IMR-90 (cell line): ENCODE data around the gene RNF144B. TPM values are rescaled to one million over a fixed set of nuclear protein-coding genes. Genes with fewer than 3 reads are reported as not detected.

Experiments
- ATAC-seq: fragments of 200-7000 bp; cut with Tn5 transposase; 2 replicates; pipeline ENCODE4 v1.9.1; 2020; ENCODE audit warnings: low read depth, mild to moderate bottlenecking, moderate library complexity
- BruUV-seq: library from RNA; stranded (reverse); fragments of 400-500 nt; replicated peaks from 2 replicates; lab custom pipeline; 2021; lab: Mats Ljungman, UMichigan
- CTCF ChIA-PET: fragments of 300-600 bp; formaldehyde crosslinking; extraction: SDS; loops from one replicate; lab custom pipeline; 2021; ENCODE audit warnings: antibody characterized with exemption; lab: Yijun Ruan, JAX
- POLR2A ChIA-PET: fragments of 300-600 bp; sonication (Branson Sonifier 250); formaldehyde crosslinking; loops from one replicate; lab custom pipeline; 2022; ENCODE audit warnings: antibody characterized with exemption; ENCODE audit not compliant: unreplicated experiment; lab: Charles Lee
- DNase-seq: peaks from one replicate; pipeline ENCODE4 v3.0.0; 2013
- H2AFZ ChIP-seq: replicated peaks from 2 replicates; pipeline ENCODE3; 2013; ENCODE audit warnings: low read length, mild to moderate bottlenecking; ENCODE audit not compliant: poor library complexity
- H2AK5ac ChIP-seq: 2 replicates; pipeline ENCODE4 v1.6.1; 2013; ENCODE audit warnings: low read depth, low read length, inconsistent platforms
- H2AK9ac ChIP-seq: replicated peaks from 2 replicates; pipeline ENCODE3; 2013; ENCODE audit warnings: mild to moderate bottlenecking, low read depth, low read length, moderate library complexity; ENCODE audit not compliant: poor library complexity
- H2BK120ac ChIP-seq: 2 replicates; pipeline ENCODE4 v1.6.1; 2013; ENCODE audit warnings: low read depth, low read length, inconsistent platforms
- H2BK15ac ChIP-seq: 3 replicates; pipeline ENCODE4 v1.6.1; 2013; ENCODE audit warnings: low read depth, low read length, inconsistent platforms
- H2BK20ac ChIP-seq: 2 replicates; pipeline ENCODE4 v1.6.1; 2013; ENCODE audit warnings: low read depth, mild to moderate bottlenecking, inconsistent platforms, low read length, moderate library complexity
- H2BK5ac ChIP-seq: 2 replicates; pipeline ENCODE4 v1.6.1; 2013; ENCODE audit warnings: mild to moderate bottlenecking, low read depth, low read length, inconsistent platforms; ENCODE audit not compliant: poor library complexity, severe bottlenecking
- H3K14ac ChIP-seq: replicated peaks from 2 replicates; pipeline ENCODE4 v1.6.1; 2013; ENCODE audit warnings: low read depth, low read length, inconsistent platforms
- H3K18ac ChIP-seq: 2 replicates; pipeline ENCODE4 v1.6.1; 2013; ENCODE audit warnings: low read depth, low read length, control low read depth
- H3K23ac ChIP-seq: 2 replicates; pipeline ENCODE4 v1.6.1; 2013; ENCODE audit warnings: low read depth, low read length, inconsistent platforms
- H3K27ac ChIP-seq: 2 replicates; pipeline ENCODE4 v1.5.1; 2013; ENCODE audit warnings: mild to moderate bottlenecking, control low read depth, low read length; ENCODE audit not compliant: insufficient read depth
- H3K27me3 ChIP-seq: 2 replicates; pipeline ENCODE4 v1.6.1; 2013; ENCODE audit warnings: low read length; ENCODE audit not compliant: control insufficient read depth, insufficient read depth
- H3K36me3 ChIP-seq: 2 replicates; pipeline ENCODE4 v1.6.1; 2013; ENCODE audit warnings: low read length, mixed read lengths; ENCODE audit not compliant: control insufficient read depth, insufficient read depth
- H3K4ac ChIP-seq: 2 replicates; pipeline ENCODE4 v1.6.1; 2013; ENCODE audit warnings: low read depth, low read length, inconsistent platforms
- H3K4me1 ChIP-seq: 2 replicates; pipeline ENCODE4 v1.6.1; 2013; ENCODE audit warnings: low read length, mixed read lengths; ENCODE audit not compliant: control insufficient read depth, insufficient read depth
- H3K4me2 ChIP-seq: 2 replicates; pipeline ENCODE4 v1.6.1; 2013; ENCODE audit warnings: low read depth, mild to moderate bottlenecking, control low read depth, low read length, moderate library complexity
- H3K4me3 ChIP-seq: 2 replicates; pipeline ENCODE4 v1.5.1; 2013; ENCODE audit warnings: low read depth, mild to moderate bottlenecking, control low read depth, low read length, moderate library complexity; ENCODE audit not compliant: insufficient read depth
- H3K56ac ChIP-seq: 2 replicates; pipeline ENCODE4 v1.6.1; 2013; ENCODE audit warnings: low read length, inconsistent platforms; ENCODE audit not compliant: insufficient read depth; ENCODE audit errors: extremely low read depth
- H3K79me1 ChIP-seq, 2 experiments: 2 replicates each; pipeline ENCODE4 v1.6.1; 2013; ENCODE audit warnings: low read length in 2 of 2, inconsistent platforms in 1 of 2, low read depth in 1 of 2
- H3K9ac ChIP-seq: 2 replicates; pipeline ENCODE4 v1.6.1; 2013; ENCODE audit warnings: low read depth, low read length, control low read depth
- H3K9me1 ChIP-seq: 2 replicates; pipeline ENCODE4 v1.6.1; 2013; ENCODE audit warnings: low read length, inconsistent platforms; ENCODE audit not compliant: insufficient read depth
- H3K9me3 ChIP-seq: 2 replicates; pipeline ENCODE4 v1.6.1; 2013; ENCODE audit warnings: low read length; ENCODE audit not compliant: control insufficient read depth, insufficient read depth
- H4K20me1 ChIP-seq: 2 replicates; pipeline ENCODE4 v1.6.1; 2013; ENCODE audit warnings: low read length, inconsistent platforms; ENCODE audit not compliant: insufficient read depth
- H4K5ac ChIP-seq: 2 replicates; pipeline ENCODE4 v1.6.1; 2013; ENCODE audit warnings: mild to moderate bottlenecking, low read depth, low read length, control low read depth
- H4K8ac ChIP-seq, 2 experiments: 2 replicates each; pipeline ENCODE4 v1.6.1; 2013; ENCODE audit warnings: low read depth in 2 of 2, low read length in 2 of 2, control low read depth in 1 of 2, inconsistent platforms in 1 of 2
- H4K91ac ChIP-seq: 2 replicates; pipeline ENCODE4 v1.6.1; 2013; ENCODE audit warnings: low read depth, low read length, inconsistent platforms; ENCODE audit not compliant: insufficient read depth
- BHLHE40 ChIP-seq: fragments of 150-350 bp; IDR thresholded peaks from 2 replicates; pipeline ENCODE4 v1.6.1; 2016; ENCODE audit warnings: mild to moderate bottlenecking, low read depth, low read length
- POLR2A ChIP-seq: IDR thresholded peaks from 2 replicates; pipeline ENCODE4 v1.6.1; 2012; ENCODE audit warnings: mild to moderate bottlenecking, low read depth, low read length
- WGBS, 2 experiments: methylation state at CpG; one replicate each; pipeline versions ENCODE4 v1.1.5 to v1.1.7; 2013; ENCODE audit warnings: missing lambda C conversion rate in 2 of 2; ENCODE audit not compliant: insufficient read length in 1 of 2; ENCODE audit errors: extremely low coverage in 2 of 2; 5-methylcytosine and 5-hydroxymethylcytosine counted together
- dilution Hi-C: fragments of 300-500 bp; cut with HindIII; formaldehyde crosslinking; loops from one replicate; pipeline ENCODE4 v1.14.3; 2018; ENCODE audit warnings: low sequenced_read_pairs; ENCODE audit not compliant: unreplicated experiment
- in situ Hi-C: fragments of 300-500 bp; cut with MboI; formaldehyde crosslinking; loops from 3 replicates; pipeline ENCODE4 v1.14.3; 2019; ENCODE audit warnings: low sequenced_read_pairs, inconsistent platforms, mixed read lengths
- intact Hi-C: fragments of 100-400 bp; cut with micrococcal nuclease; formaldehyde crosslinking; loops from 2 replicates; pipeline ENCODE4 v1.10.0; 2022
- polyA plus RNA-seq, 3 experiments: library from polyadenylated mRNA; depleted of rRNA; stranded (reverse); fragments of >200 nt; gene quantifications; 2 replicates each; pipeline ENCODE4 v1.2.3, GENCODE V29; 2012; ENCODE audit warnings: low replicate concordance in 1 of 3
- total RNA-seq: library from RNA; depleted of rRNA; stranded (reverse); fragments of >200 nt; gene quantifications from 2 replicates; pipeline ENCODE4 v1.2.3, GENCODE V29; 2012

RNF144B gene
- total and polyA plus RNA-seq, 2 of the 4 experiments (the other 2 are of a cell fraction): 0.44 to 2.7 TPM

DNA sequence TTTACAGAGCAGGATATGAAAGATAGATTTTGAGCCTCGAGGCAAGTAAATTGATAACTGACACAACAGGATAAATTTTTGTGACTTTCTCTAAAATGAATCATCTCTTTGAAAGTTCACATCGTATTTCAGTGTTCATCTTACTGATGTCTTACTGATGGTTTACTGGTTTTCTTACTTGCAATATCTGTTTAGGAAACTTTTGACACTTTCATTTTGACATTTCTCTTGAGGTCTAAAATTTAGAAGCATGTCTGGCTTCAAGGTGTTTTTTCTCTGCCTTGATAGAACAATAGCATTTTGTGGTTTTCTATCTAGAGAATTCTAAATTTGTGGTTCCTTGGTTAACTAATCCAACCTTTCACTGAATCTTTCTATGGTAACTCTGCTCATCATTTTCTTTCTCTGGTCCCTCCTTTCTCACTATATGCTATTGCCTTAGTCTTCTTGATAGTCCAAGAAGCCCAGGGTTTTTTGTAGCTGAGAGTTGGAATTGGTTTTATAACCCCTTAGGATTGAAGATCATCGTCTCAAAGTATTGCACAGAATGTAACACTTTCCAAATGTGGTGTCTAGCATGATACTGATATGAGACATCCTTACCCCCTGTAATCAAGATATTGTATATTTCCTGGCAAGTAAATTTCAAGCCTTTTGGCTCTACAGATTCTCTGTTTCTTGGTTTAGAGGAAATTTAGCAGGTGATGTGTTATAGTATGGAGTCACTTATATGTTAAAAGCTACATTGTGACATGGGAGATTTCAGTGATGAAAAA is 98.7 kb downstream of the RNF144B start:
- H3K9ac ChIP-seq: no peak overlapping the region
- no peak overlapping the region for H2BK20ac ChIP-seq
- H2BK120ac ChIP-seq: no peak overlapping the region
- H2AFZ ChIP-seq: no peak overlapping the region
- H2BK5ac ChIP-seq: no peak overlapping the region
- no CpG with 5 or more reads among the region's 3 CpGs for WGBS, 2 experiments
- intact Hi-C loops: no loop called here
- H3K14ac ChIP-seq: no peak overlapping the region
- no peak overlapping the region for H3K4me2 ChIP-seq
- no peak overlapping the region for H4K5ac ChIP-seq
- H4K8ac ChIP-seq: no peak overlapping the region
- H3K4ac ChIP-seq: no peak overlapping the region
- H3K36me3 ChIP-seq: no peaks in the 10 kb centered on the region
- no peaks in the 10 kb centered on the region for H3K9me1 ChIP-seq
- dilution Hi-C loops: no loop called here
- H3K4me3 ChIP-seq: no peak overlapping the region
- DNase-seq (no peak), ATAC-seq (no peak)
- peaks cover 4% of the 10 kb centered on the region for H3K27me3 ChIP-seq
- H3K9me3 ChIP-seq: no peaks in the 10 kb centered on the region
- no peak overlapping the region for H2AK9ac ChIP-seq
- in situ Hi-C loops: no loop called here
- no peaks in the 10 kb centered on the region; the same call in 1 of the 2 replicates for H3K4me1 ChIP-seq
- no peak overlapping the region for H3K56ac ChIP-seq
- POLR2A ChIA-PET: no interaction called here
- no peak overlapping the region for H3K27ac ChIP-seq
- TF ChIP-seq POLR2A (no peak), BHLHE40 (no peak)
- BruUV-seq: no TSS peak
- CTCF ChIA-PET: no interaction called here
- no peak overlapping the region for H4K91ac ChIP-seq
- H2BK15ac ChIP-seq: no peak overlapping the region
- no peaks in the 10 kb centered on the region for H3K79me1 ChIP-seq
- H4K20me1 ChIP-seq: no peaks in the 10 kb centered on the region
- no peak overlapping the region for H2AK5ac ChIP-seq
- H3K18ac ChIP-seq: no peak overlapping the region
- H3K23ac ChIP-seq: no peak overlapping the region
